Occipital lobe (tissue), 2 donors: ENCODE measurements around the gene KIF25. TPM values are rescaled to one million over a fixed set of nuclear protein-coding genes. Genes with fewer than 3 reads are reported as not detected.
"Not testable (repeated sequence)": the region's sequence is repeated elsewhere in the genome, so short reads cannot be mapped to it uniquely, and the experiment has no call there.

Experiments
- DNase-seq: peaks from one replicate; lab custom pipeline; 2025; lab: John Stamatoyannopoulos, UW
- total RNA-seq: library from RNA; depleted of rRNA; stranded (reverse); fragments of >200 nt; gene quantifications from one replicate; pipeline ENCODE4 v1.2.3, GENCODE V29; 2014

KIF25 gene
- total RNA-seq, 1 donor from 2014 or later: not detected

DNA sequence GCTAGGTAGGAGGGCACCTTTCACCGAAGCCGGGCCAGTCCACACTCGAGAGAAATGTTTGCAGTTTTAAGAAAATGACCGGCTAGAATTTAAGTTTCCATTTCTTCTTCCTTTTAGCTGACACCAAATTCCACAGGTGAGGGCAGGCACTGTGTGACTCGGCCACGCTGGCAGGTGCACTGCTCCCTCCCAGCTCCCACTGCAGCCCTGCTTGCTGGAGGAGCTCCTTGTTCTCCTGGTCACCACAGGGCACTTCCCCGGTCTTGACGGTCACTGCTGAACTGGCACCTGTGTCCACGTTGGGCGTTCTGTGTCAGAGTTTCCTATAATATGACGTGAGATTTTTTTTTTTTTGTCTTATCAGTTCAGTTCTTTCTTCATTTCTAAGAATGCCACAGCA is 3.6 kb upstream of the KIF25 start:
- no peak for DNase-seq

DNA sequence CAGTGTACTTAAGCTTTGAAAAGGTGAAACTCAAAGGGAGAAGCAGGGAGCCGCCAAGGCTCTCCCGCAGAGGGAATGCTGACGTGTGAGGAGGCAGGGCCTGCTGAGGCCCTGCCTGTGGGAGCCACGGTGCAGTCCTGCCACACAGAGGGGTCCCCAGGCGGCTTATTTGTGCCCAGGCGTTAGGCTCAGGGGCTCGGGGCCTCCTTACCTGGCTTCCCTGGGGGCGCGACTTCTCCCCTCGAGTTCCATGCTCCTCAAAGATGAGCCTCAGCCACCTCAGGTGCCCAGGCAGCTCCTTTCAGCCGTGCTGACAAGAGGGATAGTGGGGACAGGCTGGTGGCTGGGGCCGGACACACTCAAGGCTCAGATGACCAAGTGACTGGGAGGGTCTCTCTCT is 2.2 kb upstream of the KIF25 start:
- no peak for DNase-seq

DNA sequence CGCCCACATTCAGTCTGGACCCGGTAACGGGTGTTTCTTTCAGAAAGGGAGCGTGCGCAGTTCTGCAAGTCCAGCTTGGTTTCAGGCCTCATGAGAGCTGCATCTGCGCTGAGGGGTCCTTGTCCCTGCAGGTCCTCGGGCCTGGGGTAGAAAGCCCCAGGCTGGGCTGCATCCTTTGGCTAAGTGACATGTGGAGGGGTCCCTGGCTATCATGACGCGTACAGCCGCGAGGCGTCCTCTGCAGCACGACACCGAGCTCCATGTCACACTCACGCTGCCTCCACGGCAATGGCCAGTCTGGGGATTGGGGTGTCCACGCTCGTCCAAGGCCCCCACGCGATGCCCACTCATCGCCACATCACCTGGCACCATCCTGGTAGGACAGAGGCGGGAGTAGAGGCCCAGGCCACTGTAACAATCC is 1.7 kb upstream of the KIF25 start:
- no peak for DNase-seq

DNA sequence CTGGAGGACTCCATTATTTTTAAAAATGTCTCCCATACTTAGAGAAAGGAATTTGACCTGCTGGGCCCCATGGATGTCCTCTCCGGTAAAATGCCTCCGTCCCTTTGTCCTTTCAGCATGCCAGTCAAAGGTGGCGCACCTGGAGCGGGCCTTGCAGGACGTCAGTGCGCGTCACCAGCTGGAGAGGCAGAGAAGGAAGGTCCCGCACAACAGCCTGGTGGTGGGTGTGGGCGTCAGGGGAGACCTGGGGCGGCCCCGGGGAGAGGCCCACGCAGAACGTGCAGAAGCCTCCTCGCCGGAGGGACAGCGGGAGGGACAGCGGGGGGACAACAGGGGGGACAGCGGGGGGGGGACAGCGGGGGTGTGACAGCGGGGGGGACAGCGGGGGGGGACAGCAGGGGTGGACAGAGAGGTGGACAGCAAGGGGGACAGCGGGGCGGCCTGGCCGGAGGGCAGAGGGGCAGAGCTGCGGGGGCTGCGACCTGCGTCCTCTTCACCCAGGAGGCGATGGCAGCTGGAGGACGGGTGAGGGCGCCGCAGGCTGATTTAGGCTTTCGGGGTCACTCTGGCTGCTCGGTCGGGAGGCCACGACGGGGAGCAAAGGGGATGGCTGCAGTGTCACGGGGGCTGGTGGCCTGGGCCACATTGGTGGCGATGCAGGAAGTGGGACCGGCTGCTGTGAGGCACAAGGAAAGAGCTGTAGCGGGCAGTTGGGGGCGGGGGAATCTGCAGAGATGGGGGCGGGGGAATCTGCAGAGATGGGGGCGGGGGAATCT is 859 bp upstream of the KIF25 start:
- no peak for DNase-seq

DNA sequence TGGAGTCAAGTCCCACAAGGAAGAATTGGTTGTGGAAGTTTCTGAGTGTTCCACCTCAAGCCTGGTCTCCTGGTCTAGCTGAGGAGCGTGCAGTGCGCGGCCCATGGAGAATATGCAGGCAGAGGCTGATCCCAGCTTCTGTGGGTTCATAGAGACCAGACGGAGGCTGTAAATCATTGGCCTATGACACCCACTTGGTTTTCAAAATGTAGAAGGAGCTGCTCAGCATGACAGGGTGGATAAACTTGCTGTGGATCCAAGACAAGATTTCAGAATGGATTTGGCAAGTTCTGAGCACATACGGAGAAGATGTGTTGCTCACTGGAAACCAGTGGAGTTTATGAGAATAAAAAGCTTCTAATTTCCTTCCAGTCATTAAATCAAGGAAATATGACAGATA is 744 bp downstream of the KIF25 start:
- no peak for DNase-seq

DNA sequence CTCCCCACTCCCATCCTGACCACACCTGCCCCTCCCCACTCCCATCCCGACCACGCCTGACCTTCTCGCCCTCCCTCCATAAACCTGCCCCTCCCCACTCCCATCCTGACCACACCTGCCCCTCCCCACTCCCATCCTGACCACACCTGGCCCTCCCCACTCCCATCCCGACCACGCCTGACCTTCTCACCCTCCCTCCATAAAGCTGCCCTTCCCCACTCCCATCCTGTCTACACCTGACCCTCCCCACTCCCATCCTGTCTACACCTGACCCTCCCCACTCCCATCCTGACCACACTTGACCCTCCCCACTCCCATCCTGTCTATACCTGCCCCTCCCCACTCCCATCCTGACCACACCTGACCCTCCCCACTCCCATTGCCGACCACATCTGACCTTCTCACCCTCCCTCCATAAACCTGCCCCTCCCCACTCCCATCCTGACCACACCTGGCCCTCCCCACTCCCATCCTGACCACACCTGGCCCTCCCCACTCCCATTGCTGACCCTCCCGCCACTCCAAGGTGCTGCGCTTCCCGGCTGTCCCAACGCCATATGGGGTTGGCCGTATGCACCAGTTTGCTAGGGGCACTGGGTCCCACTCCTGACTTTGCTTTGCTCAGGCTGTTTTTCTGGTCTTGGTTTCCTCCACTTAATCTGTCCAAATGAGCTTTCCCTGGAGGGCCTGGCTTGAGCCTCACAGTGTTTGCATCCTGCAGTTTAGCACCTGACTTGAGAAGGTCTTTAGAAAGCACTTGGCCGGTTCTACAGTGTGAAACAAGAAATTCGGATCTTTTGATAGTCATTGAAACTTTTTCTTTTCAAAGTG is 2.9 kb downstream of the KIF25 start:
- DNase-seq: no peak

DNA sequence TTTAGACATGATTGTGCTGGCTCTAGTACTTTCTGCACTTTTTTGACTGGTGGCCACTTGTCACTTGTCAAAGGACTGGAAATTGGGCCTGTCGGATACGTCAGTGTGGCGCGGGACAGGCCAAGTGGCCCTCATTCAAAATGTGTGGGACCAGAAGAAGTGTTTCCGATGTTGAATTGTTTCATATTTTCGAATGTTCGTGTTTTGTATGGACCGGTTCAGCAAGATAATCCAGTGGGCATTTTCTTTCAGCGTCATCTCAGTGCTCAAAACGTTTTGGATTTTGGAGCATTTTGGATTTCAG is 3.5 kb downstream of the KIF25 start:
- DNase-seq: no peak

DNA sequence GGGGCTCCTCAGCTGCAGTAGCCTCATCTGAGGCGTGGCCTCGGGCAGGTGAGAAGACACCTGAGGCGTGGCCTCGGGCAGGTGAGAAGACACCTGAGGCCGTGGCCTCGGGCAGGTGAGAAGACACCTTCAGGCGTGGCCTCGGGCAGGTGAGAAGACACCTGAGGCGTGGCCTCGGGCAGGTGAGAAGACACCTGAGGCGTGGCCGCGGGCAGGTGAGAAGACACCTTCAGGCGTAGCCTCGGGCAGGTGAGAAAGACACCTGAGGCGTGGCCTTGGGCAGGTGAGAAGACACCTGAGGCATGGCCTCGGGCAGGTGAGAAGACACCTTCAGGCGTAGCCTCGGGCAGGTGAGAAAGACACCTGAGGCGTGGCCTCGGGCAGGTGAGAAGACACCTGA is 4.0 kb downstream of the KIF25 start:
- not testable (repeated sequence) for DNase-seq

DNA sequence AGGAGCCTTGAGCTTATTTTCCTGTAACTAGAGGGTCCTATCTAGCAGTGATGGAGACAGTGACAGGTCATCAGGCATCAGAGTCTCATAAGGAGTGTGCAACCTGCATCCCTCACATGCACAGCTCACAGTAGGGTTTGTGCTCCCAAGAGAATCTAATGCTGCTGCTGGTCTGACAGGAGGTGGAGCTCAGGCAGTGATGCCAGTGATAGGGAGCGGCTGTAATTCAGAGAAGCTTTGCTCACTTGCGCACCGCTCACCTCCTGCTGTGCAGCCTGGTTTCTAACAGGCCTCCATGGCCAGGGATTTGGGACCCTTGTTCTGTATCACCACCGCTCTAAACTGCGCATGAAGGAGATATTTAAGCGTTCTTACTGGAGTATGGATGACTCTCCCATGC is 5.3 kb downstream of the KIF25 start:
- DNase-seq: no peak

DNA sequence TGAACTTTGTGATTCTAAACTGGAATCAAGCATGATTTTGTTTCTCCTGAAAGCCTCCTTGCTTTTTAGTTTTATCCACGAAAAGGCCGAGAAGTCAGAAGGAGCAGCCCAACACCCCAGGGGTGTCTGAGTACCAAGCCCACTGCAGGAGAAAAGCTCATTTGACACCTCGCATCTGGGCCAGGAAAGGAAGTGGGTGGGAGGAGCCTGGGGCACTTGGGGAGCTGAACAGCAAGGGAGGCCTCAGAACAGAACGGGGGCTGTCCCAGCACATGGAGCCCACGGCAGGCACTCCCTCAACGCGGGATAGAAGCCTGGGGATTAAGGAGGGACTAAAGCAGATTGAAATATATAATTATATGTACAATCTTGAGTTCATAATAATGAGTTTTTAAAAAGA is 6.6 kb downstream of the KIF25 start:
- no peak for DNase-seq

DNA sequence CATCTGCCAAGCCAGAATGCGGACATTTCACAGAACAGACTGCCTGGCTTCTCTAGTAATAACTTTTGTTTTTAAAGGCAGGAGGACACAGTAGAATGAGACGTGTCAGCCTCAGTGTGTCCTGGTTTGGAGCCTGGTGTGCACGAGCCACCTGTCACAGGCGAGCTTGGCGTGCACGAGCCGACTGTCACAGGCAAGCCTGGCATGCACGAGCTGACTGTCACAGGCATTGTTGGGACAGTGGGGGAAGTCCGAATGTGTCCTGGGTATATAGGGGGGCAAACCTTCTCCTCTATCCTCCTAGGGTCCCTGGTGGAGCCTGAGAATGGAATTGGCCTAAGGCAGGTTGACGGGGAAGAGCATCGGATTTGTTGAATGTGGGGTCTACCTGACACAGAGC is 7.5 kb downstream of the KIF25 start:
- DNase-seq: no peak

DNA sequence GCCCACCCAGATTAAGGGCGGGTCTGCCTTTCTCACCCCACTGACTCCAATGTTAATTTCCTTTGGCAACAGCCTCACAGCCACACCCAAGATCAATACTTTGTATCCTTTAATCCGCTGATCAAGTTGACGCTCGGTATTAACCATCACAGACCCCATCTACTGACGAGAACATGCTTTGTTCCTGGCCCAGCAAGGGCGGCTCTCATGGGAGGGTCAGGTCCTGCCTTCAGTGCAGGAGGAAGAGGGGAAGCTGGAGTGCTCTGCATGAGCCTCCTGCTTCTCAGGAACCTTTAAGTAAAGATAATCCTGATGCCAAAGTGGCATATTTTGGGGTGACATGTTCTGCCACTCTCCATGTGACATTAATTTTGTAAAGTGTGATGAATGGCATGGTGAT is 8.3 kb downstream of the KIF25 start:
- no peak for DNase-seq

DNA sequence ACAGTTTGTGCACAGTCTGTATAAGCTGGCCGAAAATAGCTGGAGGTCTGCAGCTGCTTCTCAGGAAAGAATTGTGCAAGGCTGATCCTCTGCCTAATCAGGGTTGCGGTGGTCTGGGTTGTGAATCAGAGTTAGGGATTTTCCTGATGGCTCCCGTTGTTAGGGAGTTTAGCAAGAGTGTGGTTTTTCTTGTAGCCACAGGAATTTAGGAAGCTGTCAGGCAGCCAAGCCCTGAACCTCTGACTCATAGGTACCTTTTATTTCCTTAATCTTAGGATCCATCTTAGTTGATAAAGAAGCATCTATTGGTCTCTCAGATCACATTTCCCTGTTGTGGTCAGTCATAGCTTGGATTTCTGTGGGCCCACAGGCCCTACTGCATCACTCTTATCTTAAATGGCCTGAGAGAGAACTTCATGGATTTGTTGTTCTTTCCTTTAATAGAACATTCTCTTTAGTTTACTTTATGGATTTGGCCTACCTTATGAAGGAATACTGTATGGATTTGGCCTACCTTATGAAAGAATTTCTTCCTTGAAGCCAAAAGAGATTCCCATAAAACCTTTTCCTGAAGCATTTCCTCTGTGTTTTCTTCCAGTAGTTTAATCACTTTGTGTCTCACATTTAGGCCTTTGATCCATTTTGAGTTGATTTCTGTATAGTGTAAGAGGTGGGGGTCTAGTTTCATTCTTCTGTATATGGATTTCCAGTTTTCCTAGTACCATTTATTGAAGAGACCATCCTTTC is 10.3 kb downstream of the KIF25 start:
- no peak for DNase-seq

DNA sequence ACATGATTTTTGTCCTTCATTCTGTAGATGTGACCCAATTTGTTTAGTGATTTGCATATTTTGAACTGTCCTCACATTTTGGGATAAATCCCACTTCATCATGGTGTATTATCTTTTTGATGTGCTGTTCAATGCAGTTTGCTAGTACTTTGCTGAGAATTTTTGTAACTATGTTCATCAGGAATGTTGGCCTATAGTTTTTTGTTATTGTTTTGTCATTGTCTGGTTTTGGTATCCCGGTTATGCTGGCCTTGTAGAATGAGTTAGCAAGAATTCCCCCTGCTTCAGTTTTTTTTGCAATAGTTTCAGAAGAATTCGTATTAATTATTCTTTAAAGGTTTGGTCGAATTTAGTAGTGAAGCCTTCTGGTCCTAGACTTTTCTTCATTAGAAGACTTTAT is 11.9 kb downstream of the KIF25 start:
- DNase-seq: no peak

DNA sequence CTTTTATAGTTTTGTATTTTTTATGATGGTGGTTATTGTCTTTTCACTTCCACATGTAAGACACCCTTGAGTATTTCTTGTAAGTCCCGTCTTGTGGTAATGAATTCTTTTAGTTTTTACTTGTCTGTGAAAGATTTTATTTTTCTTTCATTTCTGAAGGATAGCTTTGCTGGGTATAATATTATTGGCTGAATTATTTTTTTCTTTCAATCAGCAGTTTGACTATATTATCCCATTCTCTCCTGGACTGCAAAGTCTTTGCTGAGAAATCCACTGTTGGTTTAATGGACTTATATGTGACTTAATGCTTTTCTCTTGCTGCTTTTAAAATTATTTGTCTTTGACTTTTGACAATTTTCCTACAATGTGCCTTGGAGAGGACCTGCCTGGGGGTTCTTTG is 13.8 kb downstream of the KIF25 start:
- no peak for DNase-seq

DNA sequence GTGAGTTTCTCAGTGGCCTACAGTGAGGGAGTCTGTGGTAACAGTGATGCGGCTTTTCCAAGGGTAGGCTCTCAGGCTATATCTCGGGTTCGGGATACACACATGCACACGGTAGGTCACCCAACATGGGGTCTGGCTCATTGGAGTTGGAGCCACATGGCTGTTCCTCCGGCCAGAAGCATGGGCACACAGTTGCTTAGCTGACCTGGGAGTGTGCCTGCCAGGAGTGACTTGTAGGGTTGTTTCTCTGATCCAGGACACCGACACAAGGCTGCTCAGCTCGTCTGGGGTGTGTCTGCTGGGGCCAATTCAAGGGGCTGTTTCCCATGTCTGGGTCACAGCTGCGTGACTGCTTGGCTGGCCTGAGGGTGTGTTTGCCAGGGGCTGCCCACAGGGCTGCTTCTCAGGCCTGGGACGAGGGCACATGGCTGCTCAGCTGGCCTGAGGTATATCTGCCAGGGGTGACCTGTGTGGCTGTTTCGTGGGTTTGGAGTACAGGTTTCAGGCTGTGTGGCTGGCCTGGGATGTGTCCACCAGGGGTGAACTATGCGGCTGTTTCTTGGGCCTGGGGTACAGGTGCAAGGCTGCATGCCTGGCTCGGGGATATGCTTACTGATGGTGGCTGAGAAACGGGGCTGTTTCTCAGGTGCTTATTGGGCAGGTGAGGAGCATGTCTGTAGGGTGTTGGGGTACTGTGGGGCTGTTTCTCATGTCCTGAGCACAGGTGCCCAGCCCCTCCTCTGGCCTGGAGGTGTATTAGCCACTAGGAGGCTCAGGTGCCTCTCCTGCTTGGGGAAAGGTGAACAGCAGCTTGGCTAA is 15.2 kb downstream of the KIF25 start:
- DNase-seq: no peak

DNA sequence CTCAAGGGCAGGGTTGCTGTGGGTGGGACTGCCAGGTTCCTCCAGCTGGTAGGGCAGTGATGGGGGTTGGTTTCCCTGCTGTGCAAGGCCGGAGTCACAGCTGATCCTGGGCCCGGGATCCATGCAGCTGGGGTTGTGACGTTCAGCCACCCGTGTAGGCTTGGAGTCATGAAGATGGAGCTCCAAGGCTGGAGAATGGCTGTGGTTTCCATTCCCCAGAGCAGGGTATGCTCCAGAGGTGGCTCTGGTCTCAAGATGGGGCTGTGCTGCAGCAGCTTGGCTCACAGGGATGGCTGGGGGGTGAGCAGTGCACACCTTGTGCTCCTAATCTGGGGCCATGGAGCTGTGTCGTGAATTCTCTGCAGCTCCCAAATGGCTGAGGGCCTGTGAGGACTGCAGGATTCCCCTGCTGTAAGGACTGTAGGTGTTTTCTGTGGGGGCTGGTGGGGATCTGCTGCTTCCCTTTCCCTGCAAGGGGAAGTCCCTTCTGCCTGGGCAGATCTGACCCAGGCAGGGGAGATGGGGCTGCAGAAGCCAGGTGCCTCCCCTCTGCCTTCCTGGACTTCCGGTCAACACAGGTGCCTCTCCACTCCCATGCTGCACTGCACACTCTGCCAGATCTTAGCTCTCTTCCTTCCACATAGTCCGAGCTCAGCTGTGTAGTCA is 15.9 kb downstream of the KIF25 start:
- DNase-seq: no peak

DNA sequence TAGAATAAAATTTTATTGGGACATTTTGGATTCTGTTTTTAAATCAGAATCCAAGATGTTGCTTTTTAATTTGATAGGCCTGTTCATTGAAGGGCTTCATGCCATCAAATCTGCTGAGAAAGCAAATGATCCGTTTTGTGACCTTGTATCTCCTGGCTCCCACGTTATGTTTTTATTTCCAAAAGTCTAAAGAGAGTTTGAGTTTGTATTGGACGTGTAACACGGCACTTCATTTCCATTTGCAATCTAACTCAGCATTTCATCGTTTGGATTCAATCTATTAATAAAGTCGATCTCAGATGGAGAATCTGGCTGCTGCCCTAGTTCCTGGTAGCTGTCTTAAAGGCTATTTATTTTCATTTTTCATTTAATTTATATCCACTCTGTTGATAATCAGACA is 17.0 kb downstream of the KIF25 start:
- DNase-seq: no peak

DNA sequence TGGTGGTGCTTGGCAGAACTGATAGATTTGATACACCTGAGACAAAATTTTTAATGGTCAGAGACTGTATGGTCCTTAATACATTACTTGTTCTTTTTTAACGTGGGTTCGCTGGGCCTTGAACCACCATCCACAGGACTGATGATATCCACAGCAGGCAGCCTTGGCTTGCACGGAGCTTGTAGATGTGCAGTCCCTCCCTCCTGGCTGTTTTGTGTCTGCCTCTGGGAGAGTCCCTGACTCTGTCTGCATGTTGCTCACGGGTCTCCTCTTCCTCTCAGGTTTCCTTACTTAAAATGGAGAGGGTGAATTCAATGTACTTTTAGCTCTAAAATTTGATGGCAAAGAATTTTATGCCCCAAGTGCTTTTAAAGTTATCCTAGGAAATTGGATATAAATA is 17.5 kb downstream of the KIF25 start:
- no peak for DNase-seq

DNA sequence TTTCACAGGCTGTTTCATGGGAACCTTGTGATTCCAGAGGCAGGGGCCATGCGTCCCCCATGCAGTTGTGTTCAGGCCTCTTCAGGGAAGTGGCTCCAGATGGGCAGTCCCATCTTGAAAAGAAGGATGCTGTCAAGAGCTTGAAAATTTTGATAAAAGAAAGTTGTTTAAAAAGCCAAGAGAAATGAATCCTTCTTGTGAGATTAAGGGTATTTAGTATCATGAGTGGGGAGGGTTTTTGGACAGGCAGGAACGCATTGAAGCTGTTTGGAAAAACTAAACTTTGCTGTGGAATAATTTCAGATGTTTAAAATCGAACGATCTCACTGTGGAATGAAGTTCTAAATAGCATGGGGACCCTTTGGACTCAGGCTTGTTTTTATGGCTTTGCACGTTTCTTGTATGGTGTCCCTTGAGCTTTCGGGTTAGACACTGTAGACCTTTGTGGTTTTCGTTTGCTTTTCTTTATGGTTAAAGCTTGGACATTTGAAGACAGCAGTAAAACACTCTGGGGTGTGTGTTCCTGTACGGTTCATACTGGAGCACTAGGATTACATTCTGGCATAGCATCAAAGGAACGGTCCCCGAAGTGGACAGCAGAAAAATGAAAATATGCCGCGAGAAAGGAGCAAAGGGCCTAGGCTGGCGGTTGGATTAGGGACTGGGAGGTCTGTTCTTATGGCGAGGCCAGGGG is 18.2 kb downstream of the KIF25 start:
- DNase-seq: no peak
